Stimulated activated naive CD4-positive, alpha-beta T cell (primary cell): ENCODE measurements around the gene SOST.

Source experiments
- DNase-seq, 6 experiments: peaks; one replicate each; lab custom pipeline; 2025; lab: John Stamatoyannopoulos, UW

The SOST gene

GRCh38 chr17:43741636-43742035 lies 17.0 kb downstream of the SOST start:
- no peak for DNase-seq

DNA sequence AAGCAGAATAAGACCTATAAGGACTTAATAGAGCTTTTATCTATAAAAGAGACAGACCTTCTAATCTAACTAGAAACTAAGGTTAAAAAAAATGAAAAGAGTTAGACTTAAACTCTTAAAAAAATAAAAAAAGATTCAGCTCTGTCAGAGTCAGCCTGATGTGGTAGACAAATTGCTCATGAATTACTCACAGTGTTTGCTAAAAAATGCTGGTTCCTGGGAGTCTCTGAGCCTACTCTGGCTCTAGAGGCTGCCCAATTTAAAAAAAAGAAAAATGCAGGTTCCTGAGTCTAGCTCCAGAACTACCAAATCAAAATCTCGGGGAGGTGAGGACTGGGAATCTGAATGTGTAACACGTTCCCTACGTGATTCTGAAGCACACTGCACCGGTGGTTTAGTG lies 18.1 kb downstream of the SOST start:
- no peak for DNase-seq

DNA sequence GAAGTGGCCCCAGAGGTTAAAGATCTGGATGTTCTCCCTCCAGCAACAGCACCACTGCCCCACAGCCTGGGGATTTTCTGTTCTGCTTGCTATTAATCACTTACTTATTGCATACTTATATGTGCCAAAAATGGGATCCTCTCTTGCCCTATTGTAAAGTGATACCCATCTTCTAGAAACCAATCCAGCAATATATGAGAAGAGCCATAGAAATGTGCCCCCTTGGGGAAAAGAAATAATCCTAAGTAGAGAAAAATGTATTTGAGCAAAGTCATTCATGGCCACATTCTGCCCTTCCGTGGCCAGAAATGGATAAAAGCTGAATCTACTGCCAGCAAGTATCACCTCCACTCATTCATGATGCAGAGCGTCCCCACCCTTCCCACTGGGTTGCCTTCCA lies 20.9 kb downstream of the SOST start:
- no peak for DNase-seq

DNA sequence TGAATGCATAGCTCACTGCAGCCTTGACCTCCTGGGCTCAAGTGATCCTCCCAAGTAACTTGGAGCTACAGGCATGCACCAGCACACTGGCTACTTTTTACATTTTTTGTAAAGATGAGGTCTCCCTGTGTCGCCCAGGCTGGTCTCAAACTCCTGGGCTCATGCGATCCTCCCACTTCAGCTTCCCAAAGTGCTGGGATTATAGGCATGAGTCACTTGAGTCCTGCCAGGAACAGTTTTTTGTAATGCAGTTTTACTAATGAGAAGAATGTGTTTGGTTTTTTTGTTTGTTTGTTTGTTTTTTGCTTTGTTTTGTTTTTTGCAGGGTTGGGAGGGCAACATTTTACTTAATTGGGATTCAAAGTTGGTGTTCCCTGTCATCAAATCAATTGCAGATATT lies 22.2 kb downstream of the SOST start:
- DNase-seq, result no peak

- DNase-seq, result no peak
These were observed 24.2 kb downstream of the SOST start for GRCh38 chr17:43734376-43734775.

DNA sequence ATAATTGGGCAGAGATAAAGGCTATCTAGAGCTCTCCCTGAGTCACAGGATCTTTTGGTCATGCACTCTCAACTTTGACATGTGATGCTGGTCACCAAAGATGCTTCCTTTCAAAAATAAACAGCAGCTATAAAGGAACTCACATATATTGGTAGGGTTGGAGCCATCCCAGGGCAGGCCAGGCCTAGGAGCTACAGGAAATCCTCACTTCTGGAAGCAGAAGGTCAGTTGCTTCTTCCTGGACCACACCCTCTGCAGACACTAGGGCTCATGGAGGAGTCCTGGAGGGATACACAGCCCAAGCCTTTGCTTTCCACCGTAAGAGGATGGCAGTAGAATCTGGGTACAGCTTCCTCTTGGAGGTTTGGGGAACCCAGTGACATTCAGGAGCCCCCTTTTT lies 24.6 kb downstream of the SOST start:
- DNase-seq, result no peak

GRCh38 chr17:43732958-43733357 lies 25.6 kb downstream of the SOST start:
- no peak for DNase-seq

DNA sequence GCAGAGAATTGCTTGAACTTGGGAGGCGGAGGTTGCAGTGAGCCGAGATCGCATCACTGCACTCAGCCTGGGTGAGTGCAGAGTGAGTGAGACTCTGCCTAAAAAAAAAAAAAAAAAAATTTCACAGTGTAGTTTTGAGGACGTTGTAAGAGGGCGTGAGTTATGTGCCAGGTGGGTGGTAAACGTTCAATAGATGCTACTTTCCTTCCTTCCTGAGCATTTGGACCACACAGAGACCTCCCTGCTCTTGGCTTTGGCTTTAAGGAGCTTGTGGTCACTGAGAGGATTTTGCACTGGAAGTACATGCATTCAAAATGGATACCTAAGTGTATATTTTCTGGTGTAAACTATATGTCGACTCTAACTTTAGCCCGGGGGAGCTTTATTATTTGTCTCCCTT lies 30.5 kb downstream of the SOST start:
- no peak for DNase-seq

GRCh38 chr17:43723697-43724359 lies 34.8 kb downstream of the SOST start:
- DNase-seq, result no peak

DNA sequence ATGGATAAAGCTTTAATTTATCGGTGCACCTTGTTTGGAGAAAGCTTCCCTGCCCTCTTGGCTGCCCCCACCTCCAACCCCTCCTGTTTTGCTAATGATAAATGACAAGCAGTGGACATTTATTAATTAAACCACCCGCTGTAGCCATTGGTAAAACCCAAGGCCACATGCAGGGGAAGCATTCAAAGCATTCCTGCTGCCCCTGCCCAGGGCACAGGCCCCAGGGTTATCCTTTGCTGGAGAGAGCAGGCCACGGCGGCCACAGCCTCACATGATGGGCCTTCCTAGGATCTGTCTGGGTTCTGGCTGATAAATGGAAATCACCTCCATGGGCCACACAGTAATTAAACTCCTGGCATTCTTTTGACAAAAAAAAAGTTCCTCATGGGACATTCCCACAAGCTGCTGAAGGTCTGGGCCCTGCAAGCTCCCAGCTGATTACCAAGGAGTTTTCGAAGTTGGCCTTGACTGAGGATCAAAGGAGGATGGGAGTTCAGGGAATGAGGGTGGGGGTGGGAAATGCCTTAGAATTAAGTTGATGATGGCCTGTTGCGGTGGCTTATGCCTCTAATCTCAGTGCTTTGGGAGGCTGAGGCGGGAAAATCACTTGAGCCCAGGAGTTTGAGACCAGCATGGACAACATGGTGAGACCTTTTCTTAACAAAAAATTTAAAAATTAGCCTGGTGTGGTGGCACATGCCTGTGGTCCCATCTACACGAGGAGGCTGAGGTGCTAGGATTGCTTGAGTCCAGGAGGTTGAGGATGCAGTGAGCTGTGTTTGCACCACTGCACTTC lies 35.5 kb downstream of the SOST start:
- no peak for DNase-seq

GRCh38 chr17:43722269-43722619 lies 36.3 kb downstream of the SOST start:
- no peak for DNase-seq

DNA sequence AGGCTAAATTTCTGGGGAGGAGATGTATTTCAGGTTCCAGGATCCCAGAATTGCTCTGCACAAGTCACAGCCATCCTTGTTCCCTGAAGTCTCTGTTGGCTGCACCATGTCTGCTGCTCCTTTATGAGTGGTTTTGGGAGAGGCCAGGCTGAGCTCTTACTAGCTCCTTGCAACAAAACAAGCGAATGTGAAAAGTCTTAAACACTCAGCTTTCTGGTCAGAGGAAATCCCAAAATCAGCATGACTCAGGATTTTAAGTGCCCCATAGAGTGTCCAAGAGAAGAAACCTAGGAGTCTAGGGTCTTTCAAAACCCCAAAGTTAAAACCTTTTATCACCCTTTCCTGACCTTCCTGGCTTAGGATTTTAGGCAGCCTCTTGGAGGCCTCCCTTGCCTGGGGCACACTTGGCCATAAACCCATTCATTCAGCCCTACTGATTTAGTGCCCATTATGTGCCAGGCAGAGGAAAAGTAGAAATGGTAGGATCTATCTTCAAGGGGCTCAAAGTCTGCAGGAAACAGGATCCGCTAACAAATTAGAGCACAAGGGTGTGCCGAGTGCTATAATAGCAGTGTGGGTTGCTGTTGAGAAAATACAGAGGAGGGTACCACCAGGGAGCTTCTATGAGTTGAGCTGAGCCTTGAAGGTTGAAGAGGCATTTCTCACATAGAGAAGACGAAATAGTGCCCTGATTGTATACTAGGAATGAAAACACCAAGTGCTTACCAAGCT lies 36.9 kb downstream of the SOST start:
- DNase-seq, result no peak

DNA sequence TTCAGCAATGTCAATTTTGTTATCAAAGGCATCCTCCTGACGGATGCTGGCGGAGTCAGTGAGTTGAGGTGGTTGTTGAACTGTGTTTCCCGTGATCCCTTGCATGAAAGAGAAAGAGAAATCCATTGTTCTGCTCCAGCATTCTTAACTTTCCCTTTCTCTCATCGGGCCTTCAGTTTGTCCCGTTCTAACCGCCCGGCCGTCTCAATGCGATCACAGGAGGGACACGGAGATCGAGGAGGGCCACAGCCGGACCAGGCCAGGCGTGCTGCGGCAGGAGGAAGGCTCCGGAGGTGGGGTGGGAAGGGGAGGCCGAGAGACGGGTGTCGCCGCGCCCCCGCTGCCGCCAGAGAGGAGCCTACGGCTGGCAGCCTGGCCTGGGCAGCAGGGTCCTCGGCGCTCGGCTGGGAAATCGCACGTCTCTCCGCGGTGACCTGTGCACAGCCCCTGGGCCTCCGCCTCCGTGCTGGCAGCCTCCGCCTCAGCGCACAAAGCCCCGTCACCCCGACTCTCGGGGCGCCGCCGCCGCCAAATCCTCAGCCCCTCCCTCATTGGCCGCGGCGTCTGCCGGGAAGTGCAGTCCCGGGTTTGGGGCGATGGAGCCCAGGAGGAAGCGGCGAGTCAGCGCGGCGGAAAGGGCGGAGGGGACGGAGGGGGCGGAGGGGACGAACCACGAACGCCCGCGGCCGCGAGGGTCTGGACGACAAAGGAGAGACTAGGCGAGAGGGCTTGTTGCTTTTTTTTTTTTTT lies 38.1 kb downstream of the SOST start:
- peak; percentile 36 to 82 (median 66) for DNase-seq

DNA sequence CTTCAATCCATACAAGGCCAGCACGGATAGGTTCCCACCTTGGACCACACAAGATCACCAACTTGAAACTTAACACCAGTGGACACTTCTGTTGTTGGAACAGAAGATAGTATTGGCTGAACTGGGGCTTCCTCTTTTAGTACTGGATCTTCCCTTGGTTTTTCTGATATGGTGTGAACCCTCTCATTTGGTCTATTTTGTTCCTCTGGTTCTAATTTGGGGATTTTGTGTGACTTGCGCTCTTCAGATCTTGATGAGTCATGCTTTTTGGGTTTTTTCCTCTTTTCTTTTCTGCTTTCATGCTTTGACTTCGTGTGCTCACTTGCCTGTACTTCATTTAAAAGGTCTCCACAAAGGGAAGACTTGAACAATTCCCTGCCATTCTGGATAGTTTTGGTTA lies 39.0 kb downstream of the SOST start:
- DNase-seq, result no peak

DNA sequence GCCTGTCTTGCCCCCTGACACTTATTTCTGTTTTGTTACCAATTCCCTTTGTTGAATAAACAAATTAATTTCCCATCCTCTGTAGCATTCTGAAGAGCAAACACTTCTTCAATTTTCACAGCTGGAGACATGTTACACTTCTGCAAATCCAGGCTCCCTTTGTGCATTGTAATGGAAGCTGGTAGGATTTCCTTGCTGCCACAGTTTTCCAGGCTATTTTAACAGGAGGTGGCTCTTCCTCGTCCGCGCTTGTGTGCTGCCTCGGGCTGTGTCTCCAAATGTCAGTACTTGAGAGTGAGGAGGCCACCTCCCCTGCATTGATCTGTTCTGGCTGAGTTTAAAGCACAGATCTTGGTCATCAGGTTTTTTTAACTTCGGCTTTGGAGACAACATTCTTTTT lies 40.0 kb downstream of the SOST start:
- no peak for DNase-seq

GRCh38 chr17:43717913-43718312 lies 40.7 kb downstream of the SOST start:
- DNase-seq, result no peak

- no peak for DNase-seq
These were observed 44.0 kb downstream of the SOST start for GRCh38 chr17:43714465-43715149.

- no peak for DNase-seq
These were observed 45.0 kb downstream of the SOST start for GRCh38 chr17:43713494-43714162.

- no peak for DNase-seq
These were observed 46.2 kb downstream of the SOST start for GRCh38 chr17:43712397-43712796.

DNA sequence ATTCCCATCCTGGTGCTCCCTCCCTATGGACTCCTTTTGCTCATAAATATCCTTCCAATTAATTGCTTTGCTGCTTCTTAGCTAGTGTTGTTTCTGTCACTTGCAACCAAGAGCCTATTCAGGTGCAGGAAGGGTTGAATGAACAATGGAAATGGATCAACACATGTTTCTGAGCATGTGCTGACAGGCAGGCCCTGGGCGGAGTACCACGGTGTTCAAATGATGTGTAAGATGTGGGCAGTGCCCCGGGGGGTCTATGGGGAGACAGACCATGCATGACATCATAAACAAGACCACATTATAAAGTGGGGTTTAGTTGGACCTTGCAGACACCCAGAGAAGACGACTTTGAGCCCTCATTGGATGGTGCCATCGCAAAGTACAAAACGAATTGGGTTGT lies 48.5 kb downstream of the SOST start:
- no peak for DNase-seq

DNA sequence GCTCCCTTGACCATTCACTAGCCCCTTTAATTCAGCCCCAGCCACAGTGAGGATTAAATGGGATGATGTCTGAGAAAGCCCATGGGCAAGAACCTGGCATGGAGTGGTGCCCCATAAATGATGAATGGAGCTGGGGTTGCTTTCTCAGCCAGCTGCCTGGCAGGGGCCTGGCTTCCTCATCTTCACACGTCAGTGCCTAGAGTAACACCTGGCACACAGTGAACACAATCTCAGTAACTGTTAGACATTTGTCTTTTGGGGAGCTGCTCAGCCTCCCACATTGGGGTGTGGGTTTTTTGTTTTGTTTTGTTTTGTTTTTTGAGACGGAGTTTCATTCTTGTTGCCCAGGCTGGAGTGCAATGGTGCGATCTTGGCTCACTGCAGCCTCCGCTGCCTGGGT lies 49.4 kb downstream of the SOST start:
- no peak for DNase-seq
